Measurements from ENCODE around the gene MAPKAP1. TPM values are rescaled to one million over a fixed set of nuclear protein-coding genes. Genes with fewer than 3 reads are reported as not detected.

Gene MAPKAP1
- total RNA-seq, 2 donors from 2014 or later = 73.4 to 81.5 TPM

- DNase-seq (ENCODE audit: low spot score) (no peak), ATAC-seq (ENCODE audit: insufficient number of reproducible peaks, low FRiP score, low read depth) (no peak)
- no peak for TF ChIP-seq CTCF (IDR thresholded peaks at IDR 0.05)
Observed at GRCh38 chr9:125659201-125659840, 47.7 kb downstream of the MAPKAP1 start.

GRCh38 chr9:125656560-125656959 is 50.4 kb downstream of the MAPKAP1 start:
- H3K4me3 ChIP-seq = no peak overlapping the region
- no peak for TF ChIP-seq CTCF (IDR thresholded peaks at IDR 0.05)
- no peaks in the 10 kb centered on the region for H3K9me3 ChIP-seq
- no peak overlapping the region for H3K27ac ChIP-seq
- ATAC-seq (ENCODE audit: insufficient number of reproducible peaks, low FRiP score, low read depth) (no peak), DNase-seq (ENCODE audit: low spot score) (no peak)
- no peaks in the 10 kb centered on the region for H3K36me3 ChIP-seq
- H3K4me1 ChIP-seq (ENCODE audit: control insufficient read depth in 1 of 2, low read depth in 2 of 2) = peaks cover 3 to 7% of the 10 kb centered on the region in 2 donors
- H3K27me3 ChIP-seq (replicated peaks; ENCODE audit: insufficient read depth) = no peaks in the 10 kb centered on the region

More at GRCh38 chr9:125659201-125659840, 47.7 kb downstream of the MAPKAP1 start:
- peaks cover 7% of the 10 kb centered on the region in 2 donors for H3K4me1 ChIP-seq (ENCODE audit: control insufficient read depth in 1 of 2, low read depth in 2 of 2)
- H3K27me3 ChIP-seq (replicated peaks; ENCODE audit: insufficient read depth) = no peaks in the 10 kb centered on the region
- no peak overlapping the region for H3K4me3 ChIP-seq
- no peaks in the 10 kb centered on the region for H3K36me3 ChIP-seq
- H3K9me3 ChIP-seq = no peaks in the 10 kb centered on the region
- H3K27ac ChIP-seq = no peak overlapping the region

- no peaks in the 10 kb centered on the region for H3K9me3 ChIP-seq
- DNase-seq (ENCODE audit: low spot score) = no peak
- ATAC-seq (ENCODE audit: insufficient number of reproducible peaks, low FRiP score, low read depth) = no peak
- no peak for TF ChIP-seq CTCF (IDR thresholded peaks at IDR 0.05)
- H3K4me1 ChIP-seq (ENCODE audit: control insufficient read depth in 1 of 2, low read depth in 2 of 2) = peaks cover 3 to 7% of the 10 kb centered on the region in 2 donors
- no peak overlapping the region for H3K4me3 ChIP-seq
- no peaks in the 10 kb centered on the region for H3K27me3 ChIP-seq (replicated peaks; ENCODE audit: insufficient read depth)
- no peak overlapping the region for H3K27ac ChIP-seq
- no peaks in the 10 kb centered on the region for H3K36me3 ChIP-seq
Observed at GRCh38 chr9:125655691-125656410, 51.2 kb downstream of the MAPKAP1 start.

- Histone ChIP-seq H3K4me3 (no peak overlapping the region), H3K9me3 (no peaks in the 10 kb centered on the region), H3K27ac (no peak overlapping the region), H3K27me3 (replicated peaks; ENCODE audit: insufficient read depth) (no peaks in the 10 kb centered on the region), H3K36me3 (no peaks in the 10 kb centered on the region), H3K4me1 (ENCODE audit: control insufficient read depth in 1 of 2, low read depth in 2 of 2) (peaks cover 3 to 7% of the 10 kb centered on the region in 2 donors)
- no peak for DNase-seq (ENCODE audit: low spot score)
- no peak for TF ChIP-seq CTCF (IDR thresholded peaks at IDR 0.05)
- ATAC-seq (ENCODE audit: insufficient number of reproducible peaks, low FRiP score, low read depth) = no peak
Observed at GRCh38 chr9:125655066-125655633, 51.9 kb downstream of the MAPKAP1 start.

GRCh38 chr9:125654121-125654520 is 52.9 kb downstream of the MAPKAP1 start:
- no peak for DNase-seq (ENCODE audit: low spot score)
- H3K4me3 ChIP-seq = no peak overlapping the region
- ATAC-seq (ENCODE audit: insufficient number of reproducible peaks, low FRiP score, low read depth) = no peak
- H3K4me1 ChIP-seq (ENCODE audit: control insufficient read depth in 1 of 2, low read depth in 2 of 2) = peaks cover 3 to 7% of the 10 kb centered on the region in 2 donors
- no peaks in the 10 kb centered on the region for H3K36me3 ChIP-seq
- TF ChIP-seq CTCF (IDR thresholded peaks at IDR 0.05) = no peak
- no peak overlapping the region for H3K27ac ChIP-seq
- H3K9me3 ChIP-seq = no peaks in the 10 kb centered on the region
- H3K27me3 ChIP-seq (replicated peaks; ENCODE audit: insufficient read depth) = no peaks in the 10 kb centered on the region

Data from thoracic aorta (tissue), 2 donors.